Stimulated activated CD4-positive, alpha-beta T cell treated with anti-CD3 and anti-CD28 coated beads, Interleukin-1b, Interleukin-23, amount 100 ng/mL, for 4 hours (primary cell): ENCODE results near the gene SEC14L1.
"Not testable (repeated sequence)": the region's sequence is repeated elsewhere in the genome, so short reads cannot be mapped to it uniquely, and the experiment has no call there.

ENCODE experiments used
- DNase-seq, 2 donors: peaks; one replicate each; pipeline ENCODE4 v3.0.0-alpha.2; 2020; ENCODE audit warnings: low read depth in 2 of 2

SEC14L1 gene

DNA sequence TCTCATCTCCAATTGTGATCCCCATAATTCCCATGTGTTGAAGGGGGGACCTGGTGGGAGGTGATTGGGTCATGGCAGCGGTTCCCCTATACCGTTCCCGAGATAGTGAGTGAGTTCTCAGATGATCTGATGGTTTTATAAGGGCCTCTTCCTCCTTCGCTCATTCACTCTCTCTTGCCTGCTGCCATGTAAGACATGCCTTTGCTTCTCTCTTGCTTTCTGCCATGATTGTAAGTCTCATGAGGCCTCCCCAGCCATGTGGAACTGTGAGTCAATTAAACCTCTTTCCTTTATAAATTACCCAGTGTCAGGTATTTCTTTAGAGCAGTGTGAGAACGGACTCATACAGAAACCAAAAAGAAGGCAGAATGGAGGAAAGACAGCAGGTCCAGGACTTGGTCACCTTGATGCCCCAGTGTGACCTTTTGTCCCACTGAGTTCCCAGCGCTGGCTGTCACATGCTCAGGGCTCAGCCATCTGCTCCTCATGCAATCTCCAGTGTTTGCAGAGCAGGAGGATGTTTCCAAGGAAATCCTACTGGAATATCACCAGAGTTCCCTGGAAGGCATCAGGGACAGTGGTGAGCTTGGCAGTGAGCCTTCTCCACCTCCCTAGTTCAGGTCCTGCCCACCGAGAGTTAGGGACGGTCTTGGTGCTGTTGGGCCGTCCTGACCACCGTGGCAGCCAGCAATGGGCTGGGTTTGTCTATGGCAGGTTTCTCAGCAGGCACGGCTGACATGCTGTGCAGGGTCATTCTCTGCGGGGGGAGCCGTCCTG lies 96.7 kb downstream of the SEC14L1 start:
- no peak for DNase-seq

DNA sequence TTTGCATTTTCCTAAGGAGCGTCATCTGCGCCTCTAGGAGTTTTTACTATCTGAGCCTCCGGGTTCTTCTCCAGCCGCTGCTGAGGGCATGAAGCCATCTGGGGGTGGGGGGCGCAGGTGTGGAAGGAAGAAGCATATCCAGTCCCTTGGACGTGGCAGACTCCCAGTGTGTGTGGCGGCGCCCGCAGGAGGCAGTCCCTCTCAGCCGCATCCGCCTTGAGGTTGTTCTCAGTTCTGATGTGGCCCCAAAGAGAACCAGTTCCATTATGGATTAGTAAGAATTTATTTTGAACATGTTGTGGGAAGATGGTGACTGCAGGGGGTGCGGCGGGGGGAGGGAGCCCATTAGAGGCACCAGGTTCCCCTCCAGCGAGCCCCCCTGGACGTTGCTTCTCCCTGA lies 100.2 kb downstream of the SEC14L1 start:
- DNase-seq: no peak

- no peak for DNase-seq
These were observed 101.5 kb downstream of the SEC14L1 start for GRCh38 chr17:77242118-77242851.

GRCh38 chr17:77245162-77245926 lies 104.6 kb downstream of the SEC14L1 start:
- no peak for DNase-seq

GRCh38 chr17:77246110-77247047 lies 105.6 kb downstream of the SEC14L1 start:
- DNase-seq: no peak

DNA sequence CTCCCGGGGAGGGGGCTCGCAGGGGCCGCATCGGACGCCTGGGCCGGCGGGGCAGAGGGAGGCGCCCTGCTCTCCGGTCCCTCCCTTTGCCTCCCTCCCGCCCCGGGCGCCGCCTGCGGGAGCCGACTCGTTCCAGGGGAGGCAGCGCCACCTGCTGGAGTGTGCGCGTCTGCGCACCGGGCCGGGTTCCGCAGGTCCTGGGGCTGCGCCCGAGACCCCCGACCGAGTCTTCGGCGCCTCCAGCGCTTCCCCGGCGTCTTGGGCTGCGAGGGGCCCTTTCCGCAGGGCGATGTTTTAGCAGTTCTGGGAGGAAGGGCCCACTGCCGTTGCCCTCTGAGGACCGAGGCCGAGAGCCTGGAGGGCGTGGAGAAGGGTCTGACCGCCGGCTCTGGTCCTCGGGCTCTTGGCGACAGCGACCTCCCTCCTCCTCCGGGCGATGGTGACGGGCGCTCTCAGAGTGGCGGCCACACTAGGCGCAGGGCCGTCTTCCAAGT lies 106.3 kb downstream of the SEC14L1 start:
- DNase-seq: peak; percentile 86 to 89

- no peak for DNase-seq
These were observed 106.8 kb downstream of the SEC14L1 start for GRCh38 chr17:77247609-77248008.

DNA sequence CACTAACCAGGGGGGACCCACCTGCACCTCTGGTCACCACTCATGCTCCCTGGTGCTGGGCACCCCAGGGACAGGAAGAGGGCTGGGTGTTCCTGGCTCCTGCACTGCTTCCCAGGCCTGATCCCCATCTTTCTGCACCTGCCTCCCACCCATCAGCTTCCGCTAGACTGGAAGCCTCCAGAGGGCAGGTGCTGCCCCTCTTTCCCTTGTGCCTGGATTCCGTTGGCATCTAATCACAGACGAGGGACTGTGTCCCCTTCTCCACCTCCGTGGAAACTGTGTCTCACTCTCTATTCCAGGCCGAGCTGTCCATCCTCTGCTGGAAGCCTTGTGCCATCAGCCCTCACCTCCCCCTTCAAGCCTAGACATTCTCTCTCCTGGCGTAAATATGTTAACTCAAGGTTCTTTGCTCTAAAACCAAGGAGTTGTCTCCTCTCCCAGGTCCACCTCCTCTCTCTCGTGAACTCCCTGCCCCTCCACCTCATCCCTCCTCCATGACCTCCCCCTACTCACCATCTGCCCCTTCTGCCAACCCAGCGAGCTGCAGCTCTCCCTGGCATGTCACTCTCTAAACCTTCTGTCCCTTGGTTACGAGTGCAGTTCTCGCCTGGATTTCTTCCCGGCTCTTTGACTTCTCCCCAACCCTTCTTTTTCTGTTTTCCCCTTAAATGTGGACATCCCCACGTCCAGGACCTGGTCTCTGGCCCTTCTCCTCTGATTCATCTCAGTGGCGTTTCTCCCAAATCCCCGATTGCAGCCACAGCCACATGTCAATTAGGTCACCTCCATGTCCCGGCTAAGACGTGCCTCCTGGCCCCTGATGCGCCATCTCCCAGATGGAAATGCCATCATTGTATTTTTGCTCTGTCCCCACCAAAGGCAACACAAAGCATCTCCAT lies 107.7 kb downstream of the SEC14L1 start:
- DNase-seq: no peak

DNA sequence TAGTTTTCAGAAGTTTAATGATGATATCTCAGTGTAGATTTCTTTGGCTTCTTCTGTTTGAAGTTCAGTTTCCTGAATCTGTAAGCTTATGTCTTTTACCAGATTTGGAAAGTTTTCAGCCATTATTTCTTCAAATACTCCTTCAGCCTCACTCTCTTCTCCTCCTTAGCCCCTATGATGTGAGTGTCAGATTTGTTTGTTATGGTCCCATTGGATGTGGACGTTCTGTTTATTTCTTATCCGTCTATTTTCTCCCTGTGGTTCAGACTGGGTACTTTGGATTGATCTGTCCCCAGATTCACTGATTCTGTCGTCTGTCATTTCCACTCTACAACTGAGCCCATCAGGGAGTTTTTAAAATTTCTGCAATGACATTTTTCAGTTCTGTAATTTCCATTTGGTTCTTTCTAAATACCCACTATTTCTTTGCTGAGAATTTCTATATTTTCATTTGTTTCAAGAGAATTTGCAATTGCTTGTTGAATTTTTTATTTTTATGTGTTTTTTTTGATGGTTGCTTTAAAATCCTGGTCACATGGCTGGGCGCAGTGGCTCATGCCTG lies 110.9 kb downstream of the SEC14L1 start:
- DNase-seq: no peak

- DNase-seq: not testable (repeated sequence)
These were observed 111.5 kb downstream of the SEC14L1 start for GRCh38 chr17:77252306-77252705.

- no peak for DNase-seq
These were observed 112.9 kb downstream of the SEC14L1 start for GRCh38 chr17:77253611-77254051.

- DNase-seq: no peak
These were observed 114.4 kb downstream of the SEC14L1 start for GRCh38 chr17:77254951-77255825.

- not testable (repeated sequence) for DNase-seq
These were observed 115.2 kb downstream of the SEC14L1 start for GRCh38 chr17:77255970-77256369.

GRCh38 chr17:77256710-77257109 lies 115.9 kb downstream of the SEC14L1 start:
- DNase-seq: no peak

GRCh38 chr17:77257169-77257568 lies 116.4 kb downstream of the SEC14L1 start:
- DNase-seq: no peak

GRCh38 chr17:77257596-77258458 lies 117.1 kb downstream of the SEC14L1 start:
- DNase-seq: no peak

- DNase-seq: no peak
These were observed 117.9 kb downstream of the SEC14L1 start for GRCh38 chr17:77258638-77259037.
